LNCaP clone FGC (cell line): ENCODE data around the gene KDELR3.

Source experiments
- DNase-seq: peaks from one replicate; pipeline ENCODE4 v3.0.0-alpha.2; 2011; ENCODE audit warnings: low read depth
- H3K4me3 ChIP-seq: 2 replicates; pipeline ENCODE4 v1.5.1; 2011; ENCODE audit warnings: mild to moderate bottlenecking, low read depth, low read length, control low read depth
- CTCF ChIP-seq: IDR thresholded peaks from 2 replicates; pipeline ENCODE4 v1.5.1; 2012; ENCODE audit warnings: mild to moderate bottlenecking; ENCODE audit not compliant: control insufficient read depth, insufficient read depth; ENCODE audit errors: extremely low read depth

Gene KDELR3

GRCh38 chr22:38437416-38437815, 30.5 kb upstream of the KDELR3 start:
- H3K4me3 ChIP-seq = no peak overlapping the region
- TF ChIP-seq CTCF = no peak
- no peak for DNase-seq

GRCh38 chr22:38440747-38441350, 27.0 kb upstream of the KDELR3 start:
- no peak for DNase-seq

GRCh38 chr22:38441620-38442287, 26.1 kb upstream of the KDELR3 start:
- no peak for DNase-seq
- no peak overlapping the region for H3K4me3 ChIP-seq

More at GRCh38 chr22:38440747-38441350, 27.0 kb upstream of the KDELR3 start:
- no peak for TF ChIP-seq CTCF
- H3K4me3 ChIP-seq = no peak overlapping the region

GRCh38 chr22:38442967-38443627, 24.8 kb upstream of the KDELR3 start:
- no peak overlapping the region for H3K4me3 ChIP-seq
- no peak for DNase-seq
- TF ChIP-seq CTCF = no peak

More at GRCh38 chr22:38441620-38442287, 26.1 kb upstream of the KDELR3 start:
- no peak for TF ChIP-seq CTCF

GRCh38 chr22:38443628-38444521, 24.0 kb upstream of the KDELR3 start:
- H3K4me3 ChIP-seq = no peak overlapping the region
- TF ChIP-seq CTCF = no peak
- peak; percentile 15 for DNase-seq

GRCh38 chr22:38444783-38445182, 23.1 kb upstream of the KDELR3 start:
- no peak overlapping the region for H3K4me3 ChIP-seq
- DNase-seq = no peak

More at GRCh38 chr22:38444783-38445182, 23.1 kb upstream of the KDELR3 start:
- no peak for TF ChIP-seq CTCF
